GM23338 (cell line): ENCODE measurements around the gene TTC13. TPM values are rescaled to one million over a fixed set of nuclear protein-coding genes. Genes with fewer than 3 reads are reported as not detected.

Experiments used
- ATAC-seq: fragments of 200-7000 bp; cut with Tn5 transposase; 3 replicates; pipeline ENCODE4 v1.9.1; 2020
- DNase-seq: peaks from one replicate; pipeline ENCODE4 v3.0.0-alpha.2; 2015; ENCODE audit warnings: low spot score
- H2AFZ ChIP-seq: fragments of 200-600 bp; sonication (generic); 2 replicates; pipeline ENCODE4 v1.8.0; 2016; ENCODE audit warnings: antibody characterized with exemption, mild to moderate bottlenecking, moderate library complexity
- H3F3A ChIP-seq: fragments of 200-600 bp; sonication (generic); replicated peaks from 2 replicates; pipeline ENCODE4 v1.8.0; 2017; ENCODE audit warnings: antibody characterized with exemption, mixed run types, low read depth
- H3K27ac ChIP-seq: fragments of 200-600 bp; sonication (generic); 2 replicates; pipeline ENCODE4 v1.6.1; 2016; ENCODE audit warnings: low read depth
- H3K27me3 ChIP-seq: fragments of 200-600 bp; sonication (generic); 2 replicates; pipeline ENCODE4 v1.8.0; 2016; ENCODE audit warnings: mild to moderate bottlenecking, mixed run types, moderate library complexity; ENCODE audit not compliant: insufficient read depth
- H3K36me3 ChIP-seq: fragments of 200-600 bp; sonication (generic); 2 replicates; pipeline ENCODE4 v1.8.0; 2016; ENCODE audit warnings: mild to moderate bottlenecking; ENCODE audit not compliant: insufficient read depth
- H3K4me1 ChIP-seq: fragments of 200-600 bp; sonication (generic); 2 replicates; pipeline ENCODE4 v1.8.0; 2016; ENCODE audit warnings: mild to moderate bottlenecking, moderate library complexity; ENCODE audit not compliant: insufficient read depth
- H3K4me2 ChIP-seq: fragments of 200-600 bp; sonication (generic); 2 replicates; pipeline ENCODE4 v1.7.1; 2017; ENCODE audit warnings: mixed run types
- H3K4me3 ChIP-seq: fragments of 200-600 bp; sonication (generic); 2 replicates; pipeline ENCODE4 v1.6.1; 2016; ENCODE audit warnings: mixed run types
- H3K79me2 ChIP-seq: fragments of 200-600 bp; sonication (generic); replicated peaks from 2 replicates; pipeline ENCODE4 v1.8.0; 2017; ENCODE audit warnings: mild to moderate bottlenecking; ENCODE audit not compliant: insufficient read depth
- H3K9me2 ChIP-seq: fragments of 200-600 bp; sonication (generic); 2 replicates; pipeline ENCODE4 v1.8.0; 2017; ENCODE audit not compliant: insufficient read depth
- H4K20me1 ChIP-seq: fragments of 200-600 bp; sonication (generic); replicated peaks from 2 replicates; pipeline ENCODE4 v1.8.0; 2017; ENCODE audit warnings: mild to moderate bottlenecking; ENCODE audit not compliant: insufficient read depth
- H3K27ac Mint-ChIP-seq: 2 replicates; pipeline ENCODE4 v1.8.0; 2020; ENCODE audit warnings: inconsistent platforms, mild to moderate bottlenecking, moderate library complexity, mixed read lengths
- H3K27me3 Mint-ChIP-seq: 3 replicates; pipeline ENCODE4 v1.8.0; 2022; ENCODE audit warnings: low read depth, mild to moderate bottlenecking, moderate library complexity, mixed read lengths, inconsistent platforms; ENCODE audit not compliant: insufficient read depth, poor library complexity
- H3K36me3 Mint-ChIP-seq: 3 replicates; pipeline ENCODE4 v1.8.0; 2021; ENCODE audit warnings: low read depth, mild to moderate bottlenecking, inconsistent platforms, moderate library complexity, mixed read lengths
- H3K4me1 Mint-ChIP-seq: 3 replicates; pipeline ENCODE4 v1.8.0; 2020; ENCODE audit warnings: mild to moderate bottlenecking, inconsistent platforms, mixed read lengths
- H3K4me3 Mint-ChIP-seq: 3 replicates; pipeline ENCODE4 v1.8.0; 2021; ENCODE audit warnings: moderate library complexity, mild to moderate bottlenecking, inconsistent platforms, mixed read lengths
- H3K9me3 Mint-ChIP-seq: 3 replicates; pipeline ENCODE4 v1.8.0; 2020; ENCODE audit warnings: moderate library complexity, mild to moderate bottlenecking, inconsistent platforms, mixed read lengths
- CREB1 ChIP-seq: fragments of 250-450 bp; sonication (Bioruptor Pico); IDR thresholded peaks from 2 replicates; pipeline ENCODE4 v1.5.0; 2020; ENCODE audit warnings: low read depth, mild to moderate bottlenecking, moderate library complexity
- EZH2 ChIP-seq: fragments of 200-600 bp; sonication (generic); IDR thresholded peaks from one replicate; pipeline ENCODE4 v1.8.0; 2017; ENCODE audit warnings: antibody characterized with exemption, mild to moderate bottlenecking, low read depth; ENCODE audit not compliant: unreplicated experiment
- JUNB ChIP-seq: IDR thresholded peaks from one replicate; pipeline ENCODE4 v1.6.1; 2016; ENCODE audit warnings: antibody characterized with exemption; ENCODE audit not compliant: unreplicated experiment
- POLR2AphosphoS5 ChIP-seq: IDR thresholded peaks from 2 replicates; pipeline ENCODE4 v1.6.1; 2016; ENCODE audit warnings: antibody characterized with exemption, low read depth
- STAT1 ChIP-seq: IDR thresholded peaks from one replicate; pipeline ENCODE4 v1.6.1; 2016; ENCODE audit warnings: antibody characterized with exemption; ENCODE audit not compliant: unreplicated experiment
- ZNF331 ChIP-seq: fragments of 250-450 bp; sonication (Bioruptor Pico); IDR thresholded peaks from 2 replicates; pipeline ENCODE4 v1.5.0; 2020; ENCODE audit warnings: low read depth, mild to moderate bottlenecking, moderate library complexity
- ZNF462 ChIP-seq: fragments of 250-450 bp; sonication (Bioruptor Pico); IDR thresholded peaks from 2 replicates; pipeline ENCODE4 v1.5.0; 2020; ENCODE audit warnings: mild to moderate bottlenecking, moderate library complexity
- polyA plus RNA-seq: library from polyadenylated mRNA; unstranded; fragments of >200 nt; fragmentation: Nextera tagmentation; extraction: Ambion mirVana; gene quantifications from 2 replicates; pipeline ENCODE4 v1.2.1, GENCODE V29; 2016
- total RNA-seq: library from RNA; depleted of rRNA; stranded (reverse); fragments of >200 nt; shearing (Covaris generic); gene quantifications from 2 replicates; pipeline ENCODE4 v1.2.3, GENCODE V29; 2014

Gene TTC13
- total and polyA plus RNA-seq, 2 experiments from 2014 or later: 3.8 to 9.4 TPM

DNA sequence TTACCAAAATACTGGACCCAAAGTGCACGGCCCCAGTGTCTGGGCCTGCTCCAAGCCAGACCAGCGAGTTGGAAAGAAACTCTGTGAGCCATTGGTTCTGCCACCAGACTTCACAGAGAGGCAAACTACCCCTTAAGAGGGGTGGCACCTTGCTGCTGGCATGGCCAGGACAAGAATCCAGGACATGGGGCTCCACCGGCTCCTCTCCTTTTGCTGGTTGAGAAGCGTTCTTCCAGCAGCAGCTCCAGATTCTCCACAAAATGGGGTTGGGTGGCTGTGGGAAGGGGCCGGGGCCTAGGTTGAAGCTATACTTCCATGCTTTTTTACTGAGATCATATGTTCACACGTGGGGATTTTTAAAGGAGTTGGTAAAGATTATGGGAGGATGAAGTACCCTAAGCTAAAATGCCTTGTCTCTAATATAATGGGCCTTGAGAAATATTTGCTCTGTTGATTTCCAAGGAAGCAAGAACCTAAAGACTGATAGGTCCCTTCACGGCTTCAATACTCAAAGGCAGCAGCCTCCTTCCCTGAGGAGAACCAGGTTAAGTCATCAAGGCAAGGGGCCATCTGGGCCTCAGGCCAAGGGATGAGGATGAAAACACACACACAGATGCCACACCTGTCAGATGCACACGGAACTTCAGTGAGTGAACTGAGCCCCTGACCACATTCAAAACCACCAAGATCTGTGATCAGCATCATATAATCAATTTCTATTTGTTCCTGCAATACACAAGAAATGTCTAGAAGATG is 113.4 kb downstream of the TTC13 start (continued):
- TF ChIP-seq ZNF462 (CRISPR knock-in tag) (no peak), POLR2AphosphoS5 (no peak), ZNF331 (no peak), STAT1 (no peak), EZH2 (no peak), CREB1 (no peak)

GRCh38 chr1:230864441-230864840 is 114.2 kb downstream of the TTC13 start:
- H3K4me3 ChIP-seq: no peak overlapping the region
- H3K79me2 ChIP-seq: peaks cover 78% of the 10 kb centered on the region
- TF ChIP-seq JUNB: no peak
- TF ChIP-seq ZNF462 (CRISPR knock-in tag): no peak
- no peak overlapping the region for H2AFZ ChIP-seq
- no peak overlapping the region; the same call in 2 of the 3 replicates for H3K4me3 Mint-ChIP-seq
- DNase-seq (no peak), ATAC-seq (no peak)
- H3K27ac Mint-ChIP-seq: no peak overlapping the region
- peaks cover 39% of the 10 kb centered on the region for H3K4me1 ChIP-seq
- no peak overlapping the region for H3K27ac ChIP-seq
- H3K27me3 Mint-ChIP-seq: peaks cover 8% of the 10 kb centered on the region
- H3K4me1 Mint-ChIP-seq: peaks cover 60% of the 10 kb centered on the region
- peaks cover 20% of the 10 kb centered on the region; the same call in 1 of the 2 replicates for H4K20me1 ChIP-seq
- no peak overlapping the region for H3K4me2 ChIP-seq
- H3K27me3 ChIP-seq: peaks cover 10% of the 10 kb centered on the region
- peaks cover 10% of the 10 kb centered on the region; the same call in 2 of the 3 replicates for H3K36me3 Mint-ChIP-seq
- H3K36me3 ChIP-seq: no peaks in the 10 kb centered on the region
- H3K9me3 Mint-ChIP-seq: no peaks in the 10 kb centered on the region
- no peaks in the 10 kb centered on the region for H3K9me2 ChIP-seq
- H3F3A ChIP-seq: no peaks in the 10 kb centered on the region
